HFFc6 (cell line): ENCODE results near the gene CAPN3. TPM values are rescaled to one million over a fixed set of nuclear protein-coding genes. Genes with fewer than 3 reads are reported as not detected.
A peak's percentile ranks its signal among the peaks of the same experiment; 100 is the strongest.

Experiments used
- DNase-seq: peaks from one replicate; pipeline ENCODE4 v3.0.0-alpha.2; 2018
- H3K27ac Mint-ChIP-seq: 2 replicates; pipeline ENCODE4 v1.8.0; 2020; ENCODE audit warnings: mild to moderate bottlenecking, mixed read lengths
- H3K27me3 Mint-ChIP-seq: 2 replicates; pipeline ENCODE4 v1.8.0; 2021; ENCODE audit warnings: mild to moderate bottlenecking, moderate library complexity, mixed read lengths; ENCODE audit not compliant: insufficient read depth
- H3K36me3 Mint-ChIP-seq: 2 replicates; pipeline ENCODE4 v1.8.0; 2021; ENCODE audit warnings: low read depth, mixed read lengths
- H3K4me1 Mint-ChIP-seq: 2 replicates; pipeline ENCODE4 v1.8.0; 2020; ENCODE audit warnings: low read depth, mixed read lengths
- H3K4me3 Mint-ChIP-seq: 2 replicates; pipeline ENCODE4 v1.8.0; 2020; ENCODE audit warnings: mild to moderate bottlenecking, moderate library complexity, mixed read lengths
- H3K9me3 Mint-ChIP-seq: 2 replicates; pipeline ENCODE4 v1.8.0; 2020; ENCODE audit warnings: mild to moderate bottlenecking, mixed read lengths
- CTCF ChIP-seq: fragments of 200-600 bp; sonication (generic); IDR thresholded peaks from 2 replicates; pipeline ENCODE4 v1.5.0; 2021; ENCODE audit warnings: antibody characterized with exemption, mild to moderate bottlenecking
- total RNA-seq, 6 experiments: library from RNA; stranded (reverse); fragmentation: NEBNext Ultra II Directional; extraction: Animal tissue kit (Norgen Biotek cat#: 25700); gene quantifications; 2 replicates in 1 of 6; 3 replicates in 5 of 6; pipeline ENCODE4 v1.2.3, GENCODE V29; 2021

CAPN3 gene
- total RNA-seq, 6 experiments from 2014 or later, result 0.81 to 1.9 (median 1.5) TPM

- Mint-ChIP-seq H3K4me3 (no peak overlapping the region), H3K27ac (no peak overlapping the region), H3K27me3 (no peaks in the 10 kb centered on the region), H3K36me3 (peaks cover 48% of the 10 kb centered on the region), H3K4me1 (peaks cover 5% of the 10 kb centered on the region), H3K9me3 (no peaks in the 10 kb centered on the region)
- no peak for TF ChIP-seq CTCF
- no peak for DNase-seq
These were observed 91.1 kb downstream of the CAPN3 start for GRCh38 chr15:42450425-42450790.

- H3K36me3 Mint-ChIP-seq, result peaks cover 30% of the 10 kb centered on the region
- no peak overlapping the region for H3K27ac Mint-ChIP-seq
- no peaks in the 10 kb centered on the region for H3K27me3 Mint-ChIP-seq
- no peak for DNase-seq
- H3K4me3 Mint-ChIP-seq, result no peak overlapping the region
- peaks cover 21% of the 10 kb centered on the region for H3K4me1 Mint-ChIP-seq
- no peaks in the 10 kb centered on the region for H3K9me3 Mint-ChIP-seq
- TF ChIP-seq CTCF, result no peak
These were observed 94.5 kb downstream of the CAPN3 start for GRCh38 chr15:42453826-42454225.

GRCh38 chr15:42456531-42456930 lies 97.2 kb downstream of the CAPN3 start:
- Mint-ChIP-seq H3K36me3 (peaks cover 4% of the 10 kb centered on the region), H3K9me3 (no peaks in the 10 kb centered on the region), H3K4me3 (peak overlapping the region; percentile 83), H3K27ac (peak overlapping the region; percentile 98), H3K27me3 (no peaks in the 10 kb centered on the region; the same call in 1 of the 2 replicates), H3K4me1 (peaks cover 26% of the 10 kb centered on the region)
- DNase-seq, result no peak
- TF ChIP-seq CTCF, result no peak

GRCh38 chr15:42456971-42457370 lies 97.7 kb downstream of the CAPN3 start:
- peak overlapping the region; percentile 98 for H3K27ac Mint-ChIP-seq
- DNase-seq, result no peak

GRCh38 chr15:42457445-42458442 lies 98.4 kb downstream of the CAPN3 start:
- H3K9me3 Mint-ChIP-seq, result no peaks in the 10 kb centered on the region
- H3K4me3 Mint-ChIP-seq, result peak overlapping the region; percentile 83
- TF ChIP-seq CTCF, result no peak
- no peaks in the 10 kb centered on the region for H3K36me3 Mint-ChIP-seq
- no peaks in the 10 kb centered on the region; the same call in 1 of the 2 replicates for H3K27me3 Mint-ChIP-seq
- DNase-seq, result peak; percentile 92
- peak overlapping the region; percentile 98 for H3K27ac Mint-ChIP-seq
- peaks cover 26% of the 10 kb centered on the region for H3K4me1 Mint-ChIP-seq

More at GRCh38 chr15:42456971-42457370, 97.7 kb downstream of the CAPN3 start:
- H3K27me3 Mint-ChIP-seq, result no peaks in the 10 kb centered on the region; the same call in 1 of the 2 replicates
- H3K36me3 Mint-ChIP-seq, result no peaks in the 10 kb centered on the region; the same call in 1 of the 2 replicates
- H3K4me1 Mint-ChIP-seq, result peaks cover 26% of the 10 kb centered on the region
- no peak for TF ChIP-seq CTCF
- H3K4me3 Mint-ChIP-seq, result peak overlapping the region; percentile 83
- no peaks in the 10 kb centered on the region for H3K9me3 Mint-ChIP-seq
